ENCODE data around the gene ABCA1.
"Not testable (repeated sequence)": the region's sequence is repeated elsewhere in the genome, so short reads cannot be mapped to it uniquely, and the experiment has no call there.

ABCA1 gene

DNA sequence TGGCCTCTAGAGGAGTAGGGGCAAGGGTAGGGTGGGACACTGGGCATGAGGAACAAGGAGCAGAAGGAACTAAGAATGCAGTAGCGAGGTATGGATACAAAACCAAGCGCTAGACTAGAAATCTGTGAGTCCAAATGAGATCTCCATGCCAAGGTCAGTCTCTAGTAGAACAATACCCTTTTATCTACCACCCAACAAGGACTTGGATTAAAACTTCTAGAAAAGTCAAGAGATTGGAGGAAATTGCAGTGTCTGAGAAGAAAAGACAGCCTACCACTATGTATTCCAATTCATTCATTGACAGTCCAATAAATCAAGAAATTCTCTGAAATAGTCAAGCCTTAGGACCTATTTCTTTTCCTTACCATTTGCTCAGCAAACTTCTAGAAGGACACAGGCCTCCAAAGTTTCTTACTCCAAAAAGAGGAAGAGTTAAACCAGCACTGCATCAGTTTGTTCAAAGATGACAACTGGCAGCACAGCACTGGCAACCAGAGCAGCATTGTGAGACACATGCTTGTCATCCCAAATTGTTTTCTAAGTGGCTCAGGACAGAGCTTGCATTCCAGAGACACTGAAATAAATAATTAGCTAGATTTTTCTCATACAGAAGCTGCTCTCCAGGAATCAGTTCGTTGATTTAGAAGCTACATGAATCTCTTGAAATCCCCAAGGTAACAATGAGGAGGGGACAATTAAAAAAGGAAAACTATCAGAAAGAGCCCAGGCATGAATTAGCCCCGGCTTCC, 22.6 kb downstream of the ABCA1 start:
- H3K27ac Mint-ChIP-seq: no peak overlapping the region
- peaks cover 15% of the 10 kb centered on the region for H3K4me1 Mint-ChIP-seq
- H3K4me3 Mint-ChIP-seq: no peak overlapping the region
- no peaks in the 10 kb centered on the region for H3K9me3 Mint-ChIP-seq
- no peaks in the 10 kb centered on the region for H3K36me3 Mint-ChIP-seq (ENCODE audit: low read depth)
- ATAC-seq (no peak), DNase-seq (no peak)
- H3K27me3 Mint-ChIP-seq: no peaks in the 10 kb centered on the region

DNA sequence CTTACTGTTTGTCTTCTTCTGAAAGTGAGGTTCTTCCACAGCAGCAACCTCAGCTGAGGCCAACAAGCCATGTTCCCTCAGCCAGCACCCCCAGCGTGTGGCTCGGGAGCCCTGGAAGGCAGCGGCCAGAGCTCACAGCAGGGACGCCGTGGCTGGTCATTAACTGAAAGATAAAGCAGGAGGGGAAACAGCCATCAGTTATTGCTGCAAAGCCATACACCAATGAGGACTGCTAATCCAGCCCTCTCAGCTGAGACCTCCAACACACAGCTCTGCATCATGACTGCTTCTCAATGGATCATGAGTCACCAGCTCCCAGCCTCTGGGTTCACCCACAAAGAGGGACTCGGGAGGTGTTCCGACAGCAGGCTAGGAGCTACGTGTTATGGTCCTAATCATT, 24.3 kb downstream of the ABCA1 start:
- Mint-ChIP-seq H3K27me3 (no peaks in the 10 kb centered on the region), H3K4me3 (no peak overlapping the region), H3K36me3 (ENCODE audit: low read depth) (no peaks in the 10 kb centered on the region), H3K4me1 (peaks cover under 1% of the 10 kb centered on the region), H3K9me3 (no peaks in the 10 kb centered on the region), H3K27ac (no peak overlapping the region)
- no peak for DNase-seq
- ATAC-seq: no peak

DNA sequence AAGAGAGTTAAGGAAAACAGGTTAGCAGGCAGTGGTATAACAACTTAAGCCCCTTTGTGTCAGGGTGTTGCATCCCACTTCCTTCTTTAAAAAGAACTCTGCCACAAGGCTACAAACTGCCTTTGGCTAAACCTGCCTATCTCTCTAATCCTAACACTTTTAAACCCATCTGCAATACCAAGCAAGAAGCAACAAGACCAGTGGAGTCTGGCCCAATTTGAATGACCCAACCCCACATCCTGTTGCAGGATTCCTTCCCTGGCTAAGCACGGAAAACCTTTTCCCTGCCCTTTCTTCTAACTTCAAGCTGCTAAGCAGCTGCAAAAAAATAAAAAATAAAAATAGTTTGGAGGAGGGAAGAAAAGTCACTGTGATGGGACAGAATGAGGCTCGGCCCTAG, 27.1 kb downstream of the ABCA1 start:
- H3K9me3 Mint-ChIP-seq: no peaks in the 10 kb centered on the region
- no peaks in the 10 kb centered on the region for H3K36me3 Mint-ChIP-seq (ENCODE audit: low read depth)
- no peak overlapping the region for H3K27ac Mint-ChIP-seq
- no peak for ATAC-seq
- H3K4me3 Mint-ChIP-seq: no peak overlapping the region
- DNase-seq: no peak
- no peaks in the 10 kb centered on the region for H3K4me1 Mint-ChIP-seq
- H3K27me3 Mint-ChIP-seq: no peaks in the 10 kb centered on the region

GRCh38 chr9:104900324-104900723, 27.6 kb downstream of the ABCA1 start:
- Mint-ChIP-seq H3K27me3 (no peaks in the 10 kb centered on the region), H3K9me3 (no peaks in the 10 kb centered on the region), H3K4me3 (no peak overlapping the region), H3K36me3 (ENCODE audit: low read depth) (no peaks in the 10 kb centered on the region), H3K27ac (no peak overlapping the region), H3K4me1 (no peaks in the 10 kb centered on the region)
- no peak for DNase-seq
- no peak for ATAC-seq

GRCh38 chr9:104899759-104900247, 28.2 kb downstream of the ABCA1 start:
- Mint-ChIP-seq H3K27ac (no peak overlapping the region), H3K4me3 (no peak overlapping the region), H3K27me3 (no peaks in the 10 kb centered on the region), H3K9me3 (no peaks in the 10 kb centered on the region), H3K36me3 (ENCODE audit: low read depth) (no peaks in the 10 kb centered on the region), H3K4me1 (no peaks in the 10 kb centered on the region)
- ATAC-seq: no peak
- DNase-seq: no peak

- not testable (repeated sequence) for H3K4me1 Mint-ChIP-seq; H3K27ac Mint-ChIP-seq; ATAC-seq; H3K36me3 Mint-ChIP-seq (ENCODE audit: low read depth); DNase-seq; H3K27me3 Mint-ChIP-seq; H3K4me3 Mint-ChIP-seq; H3K9me3 Mint-ChIP-seq
These were observed 29.6 kb downstream of the ABCA1 start for GRCh38 chr9:104898376-104898775.

GRCh38 chr9:104896131-104896530, 31.8 kb downstream of the ABCA1 start:
- no peaks in the 10 kb centered on the region for H3K4me1 Mint-ChIP-seq
- no peaks in the 10 kb centered on the region for H3K9me3 Mint-ChIP-seq
- no peak overlapping the region for H3K4me3 Mint-ChIP-seq
- no peaks in the 10 kb centered on the region for H3K36me3 Mint-ChIP-seq (ENCODE audit: low read depth)
- H3K27ac Mint-ChIP-seq: no peak overlapping the region
- DNase-seq: no peak
- ATAC-seq: no peak
- no peaks in the 10 kb centered on the region for H3K27me3 Mint-ChIP-seq

DNA sequence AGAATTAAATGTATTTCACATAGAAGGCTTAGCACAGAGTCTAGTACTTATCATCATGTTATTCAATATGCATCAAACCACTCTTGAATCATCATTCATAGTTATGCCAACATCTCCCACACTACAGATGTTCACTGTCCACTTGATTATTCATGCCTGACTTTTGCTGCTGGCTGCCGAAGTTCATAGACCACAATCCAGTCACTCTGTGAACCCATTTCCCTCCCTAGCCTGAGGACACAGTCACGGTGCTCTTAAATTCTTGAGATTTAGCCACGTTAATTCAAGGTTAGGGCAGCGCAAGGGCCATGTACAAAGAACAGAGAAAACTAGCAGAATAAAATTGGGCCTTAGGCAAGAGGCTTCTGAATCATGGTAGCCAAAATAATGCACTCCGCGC, 32.4 kb downstream of the ABCA1 start:
- Mint-ChIP-seq H3K27ac (no peak overlapping the region), H3K4me3 (no peak overlapping the region), H3K9me3 (no peaks in the 10 kb centered on the region), H3K4me1 (no peaks in the 10 kb centered on the region), H3K36me3 (ENCODE audit: low read depth) (no peaks in the 10 kb centered on the region), H3K27me3 (no peaks in the 10 kb centered on the region)
- no peak for DNase-seq
- ATAC-seq: no peak

GRCh38 chr9:104892701-104893100, 35.3 kb downstream of the ABCA1 start:
- ATAC-seq (no peak), DNase-seq (no peak)
- Mint-ChIP-seq H3K9me3 (no peaks in the 10 kb centered on the region), H3K36me3 (ENCODE audit: low read depth) (no peaks in the 10 kb centered on the region), H3K27ac (no peak overlapping the region), H3K27me3 (no peaks in the 10 kb centered on the region), H3K4me3 (no peak overlapping the region), H3K4me1 (no peaks in the 10 kb centered on the region)

- ATAC-seq: no peak
- DNase-seq: no peak
- H3K36me3 Mint-ChIP-seq (ENCODE audit: low read depth): no peaks in the 10 kb centered on the region
These were observed 37.6 kb downstream of the ABCA1 start for GRCh38 chr9:104890433-104890770.

GRCh38 chr9:104885818-104886709, 41.9 kb downstream of the ABCA1 start:
- Mint-ChIP-seq H3K4me1 (no peaks in the 10 kb centered on the region), H3K9me3 (no peaks in the 10 kb centered on the region), H3K27me3 (no peaks in the 10 kb centered on the region)

More at GRCh38 chr9:104890433-104890770, 37.6 kb downstream of the ABCA1 start:
- Mint-ChIP-seq H3K9me3 (no peaks in the 10 kb centered on the region), H3K4me1 (no peaks in the 10 kb centered on the region), H3K4me3 (no peak overlapping the region), H3K27ac (no peak overlapping the region), H3K27me3 (no peaks in the 10 kb centered on the region)

DNA sequence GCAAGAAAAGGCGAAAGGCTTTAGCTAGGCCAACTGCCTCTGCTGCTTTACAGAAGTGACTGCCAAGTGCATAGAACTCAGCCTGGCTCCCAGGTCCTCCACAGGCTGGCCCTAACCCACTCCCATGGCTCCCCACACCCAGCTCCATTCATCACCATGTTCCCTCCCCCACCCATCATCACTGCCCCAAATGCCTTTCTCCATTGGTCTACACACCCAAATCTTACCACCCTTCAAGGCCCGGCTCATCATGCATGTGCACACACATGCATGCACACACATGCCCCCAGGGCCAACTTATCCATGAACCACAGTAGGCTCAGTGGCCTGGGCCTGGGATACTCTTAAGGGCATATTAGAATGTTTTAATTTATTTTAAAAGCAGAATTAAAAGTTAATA, 44.8 kb downstream of the ABCA1 start:
- Mint-ChIP-seq H3K4me1 (no peaks in the 10 kb centered on the region), H3K27ac (no peak overlapping the region), H3K9me3 (no peaks in the 10 kb centered on the region), H3K4me3 (no peak overlapping the region), H3K36me3 (ENCODE audit: low read depth) (no peaks in the 10 kb centered on the region), H3K27me3 (no peaks in the 10 kb centered on the region)
- ATAC-seq: no peak
- DNase-seq: no peak

More at GRCh38 chr9:104885818-104886709, 41.9 kb downstream of the ABCA1 start:
- no peak for ATAC-seq
- Mint-ChIP-seq H3K4me3 (no peak overlapping the region), H3K36me3 (ENCODE audit: low read depth) (no peaks in the 10 kb centered on the region), H3K27ac (no peak overlapping the region)
- no peak for DNase-seq

DNA sequence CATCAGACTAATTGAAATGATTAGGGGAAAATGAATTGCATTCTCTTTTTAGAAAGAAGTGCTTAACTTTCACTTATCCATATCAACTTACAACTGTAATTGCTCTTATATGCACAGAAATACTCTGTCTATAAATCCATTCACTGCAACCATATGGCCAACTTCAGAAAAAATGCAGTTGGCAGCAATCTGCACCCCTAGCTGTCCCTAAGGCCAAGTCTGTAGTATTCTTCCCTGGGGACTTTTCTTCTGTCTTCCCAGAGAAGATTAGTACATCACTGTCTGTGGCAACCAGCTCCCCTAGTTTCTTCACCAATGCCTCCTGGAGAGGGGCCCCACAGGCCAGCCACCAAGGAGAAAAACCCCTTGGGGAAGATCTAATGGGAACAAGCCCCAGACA, 45.4 kb downstream of the ABCA1 start:
- no peaks in the 10 kb centered on the region for H3K9me3 Mint-ChIP-seq
- no peaks in the 10 kb centered on the region for H3K27me3 Mint-ChIP-seq
- no peaks in the 10 kb centered on the region for H3K4me1 Mint-ChIP-seq
- H3K27ac Mint-ChIP-seq: no peak overlapping the region
- ATAC-seq (no peak), DNase-seq (no peak)
- H3K36me3 Mint-ChIP-seq (ENCODE audit: low read depth): no peaks in the 10 kb centered on the region
- no peak overlapping the region for H3K4me3 Mint-ChIP-seq

- Mint-ChIP-seq H3K4me1 (no peaks in the 10 kb centered on the region), H3K27ac (no peak overlapping the region), H3K4me3 (no peak overlapping the region), H3K27me3 (no peaks in the 10 kb centered on the region), H3K9me3 (no peaks in the 10 kb centered on the region), H3K36me3 (ENCODE audit: low read depth) (no peaks in the 10 kb centered on the region)
- DNase-seq (no peak), ATAC-seq (no peak)
These were observed 45.9 kb downstream of the ABCA1 start for GRCh38 chr9:104882086-104882485.

Measured in activated naive CD8-positive, alpha-beta T cell treated with anti-CD3 and anti-CD28 coated beads, Interleukin-2, amount 50 U/mL, for 24 hours (primary cell).